Stimulated activated CD4-positive, alpha-beta T cell treated with anti-CD3 and anti-CD28 coated beads, Interleukin-12 subunit alpha, Interleukin-12 subunit beta, amount 100 ng/mL, for 4 hours (primary cell): ENCODE results near the gene TAMALIN.
"Not testable (repeated sequence)": the region's sequence is repeated elsewhere in the genome, so short reads cannot be mapped to it uniquely, and the experiment has no call there.

Source experiments
- DNase-seq: peaks from one replicate; pipeline ENCODE4 v3.0.0-alpha.2; 2020

Gene TAMALIN

GRCh38 chr12:52006726-52007157 lies at the start of gene TAMALIN:
Gene TAMALIN, plus strand, starts transcription at chr12:52006946. Its CDS starts 74 bp downstream, at chr12:52007020.
- peak; percentile 80 for DNase-seq

GRCh38 chr12:51958542-51958941 lies 48.2 kb upstream of the TAMALIN start:
- no peak for DNase-seq

DNA sequence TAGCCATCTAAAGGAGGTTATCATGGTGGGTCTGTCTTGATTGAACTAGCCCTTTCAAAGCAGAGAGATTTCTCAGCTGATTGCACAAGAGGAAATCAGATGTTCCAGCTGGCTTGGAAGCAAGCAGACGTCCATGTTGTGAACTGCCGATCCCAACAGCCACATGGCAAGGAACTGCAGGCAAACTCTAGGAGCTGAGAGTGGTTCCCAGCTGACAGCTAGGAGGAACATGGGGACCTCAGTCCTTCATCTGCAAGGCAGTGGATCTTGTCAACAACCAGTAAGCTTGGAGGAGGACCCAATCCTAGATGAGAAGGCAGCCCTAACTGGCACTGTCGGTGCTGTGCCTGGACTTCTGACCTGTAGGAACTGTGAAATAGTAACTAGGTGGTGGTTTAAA lies 47.5 kb upstream of the TAMALIN start:
- no peak for DNase-seq

DNA sequence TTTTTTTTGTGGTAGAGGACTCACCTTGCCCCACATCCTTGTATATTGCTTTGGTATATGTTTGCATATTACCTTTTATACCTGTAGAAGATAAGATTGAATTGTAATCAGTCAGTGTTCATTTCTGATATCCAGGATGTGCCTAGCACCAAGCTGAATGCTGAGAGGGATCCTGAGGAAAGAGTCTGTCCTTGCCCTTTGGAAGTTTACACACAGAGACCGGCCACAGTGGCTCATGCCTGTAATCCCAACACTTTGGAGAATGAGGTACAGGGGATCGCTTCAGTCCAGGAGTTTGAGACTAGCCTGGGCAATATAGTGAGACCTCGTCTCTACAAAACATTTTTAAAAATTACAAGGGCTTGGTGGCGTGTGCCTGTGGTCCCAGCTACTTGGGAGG lies 46.8 kb upstream of the TAMALIN start:
- no peak for DNase-seq

GRCh38 chr12:51960488-51960887 lies 46.3 kb upstream of the TAMALIN start:
- no peak for DNase-seq

DNA sequence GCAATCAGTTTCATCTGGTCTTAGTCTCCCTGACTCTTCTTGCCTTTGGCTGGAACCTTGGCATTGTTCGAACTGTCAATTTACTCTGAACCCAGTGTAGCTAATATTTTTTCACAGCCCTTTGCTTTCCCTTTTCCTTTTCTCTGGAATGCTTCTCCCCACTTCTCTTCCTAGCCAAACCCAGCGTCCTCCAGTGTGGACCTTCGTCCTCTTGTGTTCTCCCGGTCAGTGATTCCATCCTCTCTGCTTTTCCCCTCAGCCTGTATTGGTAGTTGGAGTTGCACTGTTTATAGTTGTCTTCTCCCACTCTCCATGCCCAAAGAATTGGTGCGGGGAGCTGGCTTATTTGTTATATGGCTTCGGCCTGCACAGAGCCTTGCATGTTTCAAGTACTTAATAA lies 45.9 kb upstream of the TAMALIN start:
- DNase-seq: no peak

DNA sequence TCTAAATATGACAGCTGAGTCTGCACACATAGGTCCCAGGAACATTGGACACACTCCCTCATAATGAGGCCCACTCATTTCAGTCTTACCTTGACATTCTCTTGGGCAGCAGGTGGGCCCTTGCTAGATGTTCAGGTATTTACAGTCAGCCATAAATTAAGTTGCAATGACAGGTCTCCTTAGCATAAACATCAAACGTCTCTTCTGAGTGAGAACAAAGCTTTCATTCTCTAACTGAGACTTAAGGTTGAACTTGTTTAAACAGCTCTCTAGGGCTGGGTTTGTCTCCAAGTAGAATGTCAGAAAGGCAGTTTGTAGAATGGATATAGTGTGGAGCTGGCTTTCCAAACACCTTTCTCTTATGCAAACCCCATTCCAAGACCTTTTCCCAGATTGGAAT lies 44.9 kb upstream of the TAMALIN start:
- no peak for DNase-seq

DNA sequence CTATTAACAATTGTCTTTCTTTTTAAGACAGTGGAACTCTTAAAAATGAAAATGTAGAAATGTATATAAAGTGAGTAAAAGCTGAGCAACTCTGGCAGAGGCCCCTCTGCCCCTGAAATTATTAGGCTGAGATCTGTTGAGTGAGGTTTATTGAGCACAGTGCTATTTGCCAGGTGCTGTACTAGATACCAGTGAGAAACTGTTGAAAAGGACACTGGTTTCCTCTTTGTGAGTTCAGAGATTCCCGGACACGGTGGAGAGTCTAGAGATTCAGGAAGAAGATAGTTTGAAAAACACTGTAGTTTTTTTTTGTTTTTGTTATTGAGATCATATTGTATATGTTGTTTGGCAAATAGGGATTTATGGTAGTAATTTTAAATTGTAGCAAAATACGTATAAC lies 44.0 kb upstream of the TAMALIN start:
- DNase-seq: no peak

GRCh38 chr12:51963477-51963876 lies 43.3 kb upstream of the TAMALIN start:
- DNase-seq: no peak

DNA sequence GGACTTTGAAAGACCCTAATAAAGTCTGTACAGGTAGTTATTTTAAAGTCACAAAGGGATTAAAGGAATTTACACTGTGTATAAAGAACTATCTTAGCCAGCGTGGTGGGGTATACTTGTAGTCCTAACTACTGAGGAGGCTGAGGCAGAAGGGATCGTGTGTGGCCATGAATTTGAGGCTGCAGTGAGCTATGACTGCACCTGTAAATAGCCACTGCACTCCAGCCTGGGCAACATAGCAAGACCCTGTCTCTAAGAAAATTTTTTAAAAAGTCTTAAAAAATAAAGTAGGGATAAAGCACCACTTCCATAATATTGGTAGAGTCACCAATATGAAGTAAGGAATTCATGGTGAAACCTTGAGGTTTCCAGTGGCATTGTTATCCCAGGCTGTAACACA lies 37.1 kb upstream of the TAMALIN start:
- no peak for DNase-seq

DNA sequence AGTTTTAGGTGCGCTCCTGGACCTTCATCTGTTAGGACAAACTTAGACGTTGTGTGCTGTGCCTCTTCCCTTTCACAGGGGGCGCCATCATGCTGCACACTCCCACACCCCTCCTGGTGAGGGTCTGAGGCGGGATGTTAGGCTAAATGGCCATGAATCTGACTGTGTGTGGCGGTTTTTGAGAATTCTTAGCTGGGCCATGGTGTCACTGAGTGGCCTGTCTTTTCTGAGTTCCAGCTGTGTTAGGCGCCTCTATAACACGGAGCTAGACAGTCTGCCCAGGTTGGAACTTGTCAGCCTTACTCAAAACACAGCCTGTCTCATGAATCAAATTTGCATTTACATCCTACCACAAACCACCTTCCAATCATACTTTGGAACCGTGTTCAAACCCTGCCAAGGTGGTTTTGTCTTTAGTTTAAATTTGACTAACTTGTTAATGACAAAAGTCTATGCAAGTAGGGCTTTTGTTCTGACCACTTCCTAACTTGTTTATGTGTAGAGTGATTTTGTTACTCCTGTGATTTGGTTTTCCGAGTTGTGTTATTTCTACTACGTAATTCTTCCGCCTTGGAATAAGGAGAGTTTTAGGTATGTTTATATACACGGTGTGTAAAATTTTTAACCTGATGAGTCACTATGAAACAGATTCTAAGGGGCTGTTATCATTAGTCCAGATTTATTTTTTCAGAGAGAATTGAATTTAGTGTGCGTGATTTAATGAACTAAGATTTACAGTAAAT lies 35.7 kb upstream of the TAMALIN start:
- no peak for DNase-seq

- DNase-seq: no peak
These were observed 34.9 kb upstream of the TAMALIN start for GRCh38 chr12:51971679-51972421.

- DNase-seq: no peak
These were observed 34.3 kb upstream of the TAMALIN start for GRCh38 chr12:51972422-51972812.

- peak; percentile 21 for DNase-seq
These were observed 33.9 kb upstream of the TAMALIN start for GRCh38 chr12:51972849-51973273.

DNA sequence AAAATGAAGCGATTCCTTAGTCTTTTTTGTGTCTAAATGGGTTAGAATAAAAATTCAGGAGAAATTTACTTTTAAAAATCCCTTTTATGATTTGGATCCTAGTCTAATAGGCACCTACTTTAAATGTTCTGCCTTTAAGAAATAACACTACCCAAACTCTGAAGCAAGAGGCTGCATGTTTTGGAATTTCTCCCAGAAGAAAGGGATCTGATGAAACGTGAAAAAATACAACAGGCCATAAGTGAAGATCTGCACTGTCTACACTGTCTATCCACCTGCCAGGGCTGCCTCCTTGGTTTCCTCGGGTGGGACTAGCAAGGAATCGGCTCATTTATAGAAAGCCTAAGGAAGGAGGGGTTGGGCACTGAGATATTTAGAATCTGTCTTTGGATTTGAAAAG lies 33.2 kb upstream of the TAMALIN start:
- DNase-seq: no peak

- no peak for DNase-seq
These were observed 32.1 kb upstream of the TAMALIN start for GRCh38 chr12:51974646-51975045.

GRCh38 chr12:51975196-51975595 lies 31.6 kb upstream of the TAMALIN start:
- no peak for DNase-seq

GRCh38 chr12:51976376-51977160 lies 30.2 kb upstream of the TAMALIN start:
- no peak for DNase-seq

DNA sequence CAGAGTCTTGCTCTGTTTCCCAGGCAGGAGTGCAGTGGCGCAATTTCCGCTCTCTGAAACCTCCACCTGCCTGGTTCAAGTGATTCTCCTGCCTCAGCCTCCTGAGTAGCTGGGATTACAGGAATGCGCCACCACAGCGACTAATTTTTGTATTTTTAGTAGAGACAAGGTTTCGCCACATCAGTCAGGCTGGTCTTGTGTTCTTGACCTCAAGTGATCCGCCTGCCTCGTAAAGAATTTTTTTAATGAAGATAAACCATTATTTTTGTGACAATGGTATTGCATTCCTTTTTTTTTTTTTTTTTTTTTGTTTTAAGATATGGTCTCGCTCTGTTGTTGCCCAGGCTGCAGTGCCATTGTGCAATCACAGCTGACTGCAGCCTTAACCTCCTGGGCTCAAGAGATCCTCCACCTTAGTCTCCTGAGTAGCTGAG lies 29.4 kb upstream of the TAMALIN start:
- no peak for DNase-seq

- DNase-seq: not testable (repeated sequence)
These were observed 27.4 kb upstream of the TAMALIN start for GRCh38 chr12:51979306-51979705.

- peak; percentile 50 for DNase-seq
These were observed 26.5 kb upstream of the TAMALIN start for GRCh38 chr12:51980051-51980808.

DNA sequence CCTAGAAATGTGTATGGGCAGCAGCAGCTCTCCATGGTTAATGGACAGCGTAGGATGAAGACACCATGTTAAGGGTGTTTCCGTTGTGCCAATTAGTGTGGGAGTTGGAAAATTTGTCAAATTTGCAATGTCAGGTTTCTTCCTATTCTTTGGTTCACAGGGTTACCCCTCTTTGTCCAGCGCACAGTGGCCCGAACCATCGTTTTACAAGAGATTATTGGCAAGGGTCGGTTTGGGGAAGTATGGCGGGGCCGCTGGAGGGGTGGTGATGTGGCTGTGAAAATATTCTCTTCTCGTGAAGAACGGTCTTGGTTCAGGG lies 26.0 kb upstream of the TAMALIN start:
- DNase-seq: no peak

- DNase-seq: no peak
These were observed 22.1 kb upstream of the TAMALIN start for GRCh38 chr12:51984657-51985056.
